HG03558 (cell line): ENCODE data around the gene GRIN3B.
"Not testable (repeated sequence)": the region's sequence is repeated elsewhere in the genome, so short reads cannot be mapped to it uniquely, and the experiment has no call there.

ENCODE experiments used
- ATAC-seq: cut with Tn5 transposase; IDR thresholded peaks from one replicate; pipeline ENCODE4 v1.9.1; 2021; ENCODE audit warnings: moderate number of reproducible peaks; ENCODE audit not compliant: unreplicated experiment; ENCODE audit errors: extremely low read depth

GRIN3B gene

DNA sequence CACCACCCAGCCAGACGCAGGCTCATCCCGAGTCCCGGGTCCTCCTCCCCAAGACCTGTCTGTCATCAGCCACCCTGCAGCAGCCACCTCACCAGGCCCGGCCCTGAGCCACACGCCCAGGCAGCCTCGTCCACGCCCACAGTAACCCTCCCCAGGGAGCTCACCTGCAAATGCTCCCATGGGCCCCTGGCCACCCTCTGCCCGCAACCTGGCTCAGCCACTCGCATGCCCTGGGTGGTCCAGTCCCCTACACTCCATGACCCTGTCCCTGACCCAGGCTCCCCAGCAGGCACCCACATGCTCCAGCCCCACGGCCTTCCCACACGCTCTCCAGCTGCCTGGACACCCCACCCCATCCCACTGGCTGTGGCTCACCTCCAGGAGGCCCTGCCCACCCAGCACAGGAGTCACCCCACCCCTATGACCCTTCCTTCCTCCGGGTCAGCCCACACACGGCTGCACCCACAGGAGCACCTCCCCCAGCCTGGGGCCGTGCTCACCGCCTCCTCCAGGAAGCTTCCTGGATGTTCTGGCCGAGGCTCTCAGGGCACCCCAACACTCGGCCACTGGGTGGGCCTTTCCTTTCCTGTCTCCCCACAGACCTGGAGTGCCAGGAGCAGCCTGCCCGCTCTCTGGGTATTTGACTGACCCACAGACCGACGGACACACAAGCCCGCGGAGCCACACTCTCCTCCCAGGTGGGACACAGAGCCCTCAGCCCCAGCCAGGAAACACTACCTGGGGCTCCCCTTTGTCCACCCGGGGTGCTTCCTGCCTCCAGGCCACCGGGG is 17.1 kb downstream of the GRIN3B start:
- ATAC-seq, result no peak

- ATAC-seq, result no peak
Measured at GRCh38 chr19:1017906-1018305, 17.7 kb downstream of the GRIN3B start.

GRCh38 chr19:1018393-1018792 is 18.2 kb downstream of the GRIN3B start:
- ATAC-seq, result no peak

DNA sequence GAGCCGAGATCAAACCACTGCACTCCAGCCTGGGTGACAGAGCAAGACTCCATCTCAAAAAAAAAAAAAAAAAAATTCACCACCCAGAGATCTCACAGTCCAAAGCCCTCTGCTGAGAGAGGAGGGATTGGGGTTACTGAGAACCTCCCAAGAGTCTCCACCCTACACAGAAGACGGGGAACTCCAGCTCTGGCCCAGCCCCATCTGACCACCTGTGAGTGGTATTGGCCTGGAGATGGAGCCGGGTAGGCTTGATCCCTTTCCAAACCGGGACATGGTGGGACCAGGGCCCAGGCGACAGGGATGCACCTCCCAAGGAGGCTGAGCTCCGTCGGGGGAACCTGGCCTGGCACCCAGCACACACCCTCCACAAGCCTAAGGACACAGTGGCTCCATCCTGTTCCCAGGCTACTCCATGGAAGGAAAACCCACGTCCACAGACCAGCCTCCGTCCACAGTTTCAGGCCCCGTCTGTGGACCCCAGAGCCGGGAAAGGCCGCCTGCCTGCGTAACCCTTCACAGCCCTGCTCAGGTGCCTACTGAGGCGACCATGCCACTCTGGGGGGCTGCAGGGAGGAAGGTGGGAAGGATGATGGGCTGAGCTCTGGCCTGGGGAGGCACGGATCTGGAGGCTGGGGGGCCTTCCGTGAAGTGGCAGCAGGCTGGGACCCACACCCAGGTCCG is 18.9 kb downstream of the GRIN3B start:
- ATAC-seq, result no peak

DNA sequence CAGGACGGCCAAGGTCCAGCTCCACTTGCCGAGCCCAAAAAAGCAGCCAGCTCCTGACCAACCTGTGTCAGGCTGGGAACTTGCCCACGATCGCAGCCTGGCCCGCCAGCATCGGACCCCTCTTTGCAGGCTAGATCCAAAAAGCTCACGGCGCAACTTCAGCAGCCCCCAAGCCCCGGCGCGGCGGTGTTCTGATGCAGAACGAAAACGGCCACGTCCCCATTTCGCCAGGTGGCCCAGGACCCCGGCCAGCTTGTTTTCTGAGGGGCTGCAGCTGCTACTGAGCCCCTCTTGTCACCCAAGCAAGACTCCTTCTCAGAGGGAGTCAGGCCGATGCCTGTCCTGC is 19.4 kb downstream of the GRIN3B start:
- no peak for ATAC-seq

GRCh38 chr19:1019980-1020867 is 20.0 kb downstream of the GRIN3B start:
- ATAC-seq, result no peak

- ATAC-seq, result peak; percentile 69
Measured at GRCh38 chr19:1020868-1021425, 20.7 kb downstream of the GRIN3B start, which contains the start of gene TMEM259. Gene TMEM259, minus strand, starts transcription at chr19:1021123. Its CDS starts 127 bp downstream, at chr19:1020996.

DNA sequence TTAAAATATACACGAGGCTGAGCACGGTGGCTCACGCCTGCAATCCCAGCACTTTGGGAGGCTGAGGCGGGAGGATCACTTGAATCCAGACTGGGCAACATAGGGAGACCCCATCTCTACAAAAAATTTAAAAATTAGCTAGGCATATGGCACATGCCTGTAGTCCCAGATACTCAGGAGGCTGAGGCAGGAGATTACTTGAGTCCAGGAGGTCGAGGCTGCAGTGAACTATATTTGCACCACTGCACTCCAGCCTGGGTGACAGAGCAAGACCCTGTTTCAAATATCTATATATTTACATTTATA is 23.6 kb downstream of the GRIN3B start:
- not testable (repeated sequence) for ATAC-seq

GRCh38 chr19:1025080-1025479 is 24.9 kb downstream of the GRIN3B start:
- not testable (repeated sequence) for ATAC-seq

- ATAC-seq, result no peak
Measured at GRCh38 chr19:1025960-1026782, 26.0 kb downstream of the GRIN3B start, which contains the start of gene CNN2. Gene CNN2, plus strand, starts transcription at chr19:1026608. Its CDS starts 54 bp downstream, at chr19:1026662.

DNA sequence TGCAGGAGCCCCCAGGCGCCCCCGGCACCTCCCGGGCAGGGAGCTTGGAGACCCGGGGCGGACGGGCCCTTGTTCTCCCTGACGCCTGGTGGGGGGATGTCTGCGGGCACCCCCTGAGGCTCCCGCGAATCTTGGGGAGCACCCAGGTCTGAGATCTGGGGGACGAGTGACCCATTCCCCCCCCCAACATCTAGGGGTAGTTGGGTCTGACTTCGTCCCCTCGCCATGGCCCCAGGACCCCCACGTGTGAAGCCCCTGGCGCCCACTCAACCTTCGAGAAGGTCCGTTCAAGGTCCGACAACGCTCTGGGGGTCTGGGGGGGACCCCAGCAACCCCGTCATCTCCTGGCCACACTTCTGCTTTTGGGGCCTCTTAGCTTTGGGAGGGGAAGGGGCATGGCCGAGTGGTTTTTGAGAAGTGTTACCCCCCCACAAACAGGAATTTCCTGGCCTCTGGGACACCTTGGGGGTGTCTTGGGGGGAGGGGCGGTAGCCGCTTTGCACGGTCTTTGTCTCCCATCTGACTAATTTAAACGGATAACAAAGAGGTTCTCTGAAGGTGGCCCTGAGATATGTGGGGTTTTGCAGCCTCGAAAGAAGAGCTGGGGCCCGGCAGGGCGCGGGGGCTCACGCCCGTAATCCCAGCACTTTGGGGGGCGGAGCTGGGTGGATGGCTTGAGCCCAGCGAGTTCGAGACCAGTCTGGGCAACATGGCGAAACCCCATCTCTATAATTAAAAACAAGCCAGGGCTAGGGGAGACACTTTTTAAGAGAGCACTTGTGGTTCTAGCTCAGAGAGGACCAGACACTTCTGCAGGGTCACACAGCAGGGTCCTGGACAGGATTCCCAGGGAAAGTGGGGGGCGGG is 26.8 kb downstream of the GRIN3B start:
- ATAC-seq, result no peak

DNA sequence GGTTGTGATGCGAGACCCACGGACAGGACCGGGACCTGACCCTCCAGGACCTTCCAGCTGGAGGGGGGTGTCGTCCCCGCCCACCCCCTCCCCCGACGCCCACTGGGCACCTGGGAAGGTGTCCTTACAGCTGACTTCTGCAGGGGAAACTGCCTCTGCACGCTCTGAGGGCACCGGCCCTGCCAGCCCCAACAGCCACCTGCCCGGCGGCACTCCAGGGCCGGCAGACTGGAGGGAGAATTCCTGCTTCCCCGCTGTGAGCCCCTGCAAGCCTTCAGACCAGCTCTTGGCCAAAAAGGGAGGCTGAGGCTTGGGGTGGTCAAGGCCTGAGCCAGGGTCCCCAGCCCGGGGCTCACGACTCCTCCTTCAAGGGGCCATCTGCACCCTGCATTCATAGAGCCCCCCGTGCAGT is 27.4 kb downstream of the GRIN3B start:
- ATAC-seq, result no peak

DNA sequence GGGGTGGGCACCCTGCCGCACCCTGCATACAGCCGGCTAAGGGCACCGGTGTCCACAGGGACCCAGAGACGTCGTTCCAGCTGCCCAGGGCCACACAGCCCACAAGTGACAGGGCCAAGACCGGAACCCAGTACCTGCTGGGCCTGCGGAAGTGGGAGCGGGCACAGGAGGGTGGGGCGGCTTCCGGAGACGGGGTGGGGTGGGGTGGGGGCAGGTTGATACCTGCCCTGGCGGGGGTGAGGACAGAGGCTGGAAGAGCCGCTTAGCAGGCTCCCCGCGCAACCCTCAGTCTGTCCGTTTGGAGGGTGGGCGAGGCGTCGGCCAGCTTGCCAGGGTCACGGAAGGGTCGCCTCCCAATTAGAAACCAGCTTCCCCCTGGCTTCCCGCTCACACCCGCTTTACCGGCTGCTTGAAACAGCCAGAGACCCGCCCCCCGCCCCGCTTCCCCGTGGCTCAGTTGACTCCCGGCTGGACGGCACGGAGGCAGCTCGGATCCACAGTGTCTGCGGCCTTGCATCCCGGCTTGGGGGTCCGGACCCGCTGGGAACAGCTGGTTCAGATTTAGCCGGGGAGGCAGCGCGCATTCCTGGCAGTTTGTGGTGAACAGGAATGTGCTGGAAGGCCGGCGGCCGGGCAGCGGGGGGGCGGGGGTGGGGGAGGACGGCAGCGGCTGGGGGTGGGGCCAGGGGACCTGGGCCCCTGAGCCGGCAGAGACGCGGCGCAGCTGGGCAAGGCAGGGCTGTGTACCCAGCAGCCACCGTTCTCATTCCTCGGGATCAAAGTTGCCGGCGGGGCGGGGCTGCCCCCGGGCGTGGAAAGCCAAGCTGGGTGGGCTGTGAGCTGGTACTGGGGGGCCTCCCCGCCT is 28.1 kb downstream of the GRIN3B start:
- ATAC-seq, result no peak

DNA sequence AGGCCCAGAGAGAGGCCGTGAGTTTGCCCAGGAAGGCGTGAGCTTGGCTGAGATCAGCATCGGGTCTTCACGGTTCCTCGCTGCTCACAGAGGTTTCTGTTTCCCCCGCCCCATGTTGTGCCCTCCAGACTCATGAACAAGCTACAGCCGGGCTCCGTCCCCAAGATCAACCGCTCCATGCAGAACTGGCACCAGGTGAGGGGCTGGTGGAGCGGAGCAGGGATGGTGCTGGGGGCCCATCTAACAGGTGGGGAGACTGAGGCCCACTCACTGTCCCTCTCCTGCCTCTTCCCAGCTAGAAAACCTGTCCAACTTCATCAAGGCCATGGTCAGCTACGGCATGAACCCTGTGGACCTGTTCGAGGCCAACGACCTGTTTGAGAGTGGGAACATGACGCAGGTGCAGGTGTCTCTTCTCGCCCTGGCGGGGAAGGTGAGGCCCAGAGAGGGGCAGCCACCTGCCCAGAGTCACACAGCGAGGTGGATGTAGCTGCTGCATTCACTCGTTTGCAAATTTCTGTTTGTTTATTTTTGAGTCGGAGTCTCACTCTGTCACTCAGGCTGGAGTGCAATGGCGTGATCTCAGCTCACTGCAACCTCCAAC is 32.1 kb downstream of the GRIN3B start:
- no peak for ATAC-seq

GRCh38 chr19:1035998-1036621 is 35.9 kb downstream of the GRIN3B start:
- ATAC-seq, result no peak

DNA sequence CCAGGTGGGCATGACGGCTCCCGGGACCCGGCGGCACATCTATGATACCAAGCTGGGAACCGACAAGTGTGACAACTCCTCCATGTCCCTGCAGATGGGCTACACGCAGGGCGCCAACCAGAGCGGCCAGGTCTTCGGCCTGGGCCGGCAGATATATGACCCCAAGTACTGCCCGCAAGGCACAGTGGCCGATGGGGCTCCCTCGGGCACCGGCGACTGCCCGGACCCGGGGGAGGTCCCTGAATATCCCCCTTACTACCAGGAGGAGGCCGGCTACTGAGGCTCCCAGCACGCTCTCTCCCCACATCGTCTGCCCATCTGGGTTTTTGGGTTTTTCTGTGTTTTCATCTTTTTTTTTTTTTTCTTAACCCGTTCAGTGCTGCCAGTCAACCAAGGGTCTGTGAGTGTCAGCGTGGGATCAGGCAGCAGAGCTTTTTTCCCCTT is 37.4 kb downstream of the GRIN3B start:
- ATAC-seq, result no peak
